A549 (cell line): ENCODE data around the gene ATP8A2. TPM values are rescaled to one million over a fixed set of nuclear protein-coding genes. Genes with fewer than 3 reads are reported as not detected.

Experiments used
- ATAC-seq, 2 experiments: fragments of 200-7000 bp in 1 of 2; fragments of >200 bp in 1 of 2; cut with Nextera tagmentation in 1 of 2; cut with Tn5 transposase in 1 of 2; 3 replicates each; pipeline versions ENCODE4 v1.8.0 to v1.9.1; 2018 to 2020; ENCODE audit warnings: mild to moderate bottlenecking in 1 of 2, moderate library complexity in 1 of 2
- CTCF ChIA-PET: fragments of 300-600 bp; sonication (Branson Sonifier 250); formaldehyde crosslinking; extraction: SDS; loops from one replicate; lab custom pipeline; 2021; ENCODE audit warnings: antibody characterized with exemption, inconsistent platforms; lab: Yijun Ruan, JAX
- POLR2A ChIA-PET: fragments of 350-600 bp; formaldehyde crosslinking; extraction: SDS; loops from one replicate; lab custom pipeline; 2021; ENCODE audit warnings: antibody characterized with exemption, inconsistent platforms; lab: Yijun Ruan, JAX
- DNase-seq, 2 experiments: peaks; one replicate each; pipeline versions ENCODE4 v3.0.0 to v3.0.0-alpha.2; 2011 to 2016; ENCODE audit warnings: low read depth in 1 of 2, low spot score in 1 of 2
- FAIRE-seq: peaks from 2 replicates; lab custom pipeline; 2011; peaks lifted over from hg19 to GRCh38; lab: Jason Lieb, UNC
- H3K27ac ChIP-seq, 2 experiments: fragments of >200 bp; sonication (Bioruptor Twin); formaldehyde crosslinking; 3 replicates each; pipeline ENCODE4 v1.5.1; 2016 to 2017
- H3K4me1 ChIP-seq: fragments of >200 bp; sonication (Bioruptor Twin); formaldehyde crosslinking; 3 replicates; pipeline ENCODE4 v1.6.1; 2016
- H3K4me2 ChIP-seq: fragments of >200 bp; sonication (Bioruptor Twin); formaldehyde crosslinking; 3 replicates; pipeline ENCODE4 v1.6.1; 2016
- H3K4me3 ChIP-seq: fragments of >200 bp; sonication (Bioruptor Twin); formaldehyde crosslinking; 3 replicates; pipeline ENCODE4 v1.5.1; 2016
- H3K9me3 ChIP-seq: fragments of >200 bp; sonication (Bioruptor Twin); formaldehyde crosslinking; 3 replicates; pipeline ENCODE4 v1.6.1; 2016
- CBX2 ChIP-seq: fragments of 200-600 bp; sonication (generic); IDR thresholded peaks from 2 replicates; pipeline ENCODE4 v1.6.1; 2016; ENCODE audit warnings: low read depth, mild to moderate bottlenecking, borderline replicate concordance
- CHD2 ChIP-seq: fragments of 150-350 bp; IDR thresholded peaks from 2 replicates; pipeline ENCODE4 v1.6.1; 2014; ENCODE audit warnings: low read length; ENCODE audit not compliant: partially characterized antibody
- CHD4 ChIP-seq: fragments of 200-600 bp; sonication (generic); IDR thresholded peaks from 2 replicates; pipeline ENCODE4 v1.6.1; 2016; ENCODE audit warnings: antibody characterized with exemption, mild to moderate bottlenecking, borderline replicate concordance
- EHF ChIP-seq: fragments of 250-450 bp; sonication (Bioruptor Pico); IDR thresholded peaks from 2 replicates; pipeline ENCODE4 v1.5.0; 2020; ENCODE audit warnings: mild to moderate bottlenecking
- EP300 ChIP-seq, 2 experiments: fragments of >200 bp; sonication (Bioruptor Twin); formaldehyde crosslinking; IDR thresholded peaks; 2 replicates in 1 of 2; 3 replicates in 1 of 2; pipeline ENCODE4 v1.6.1; 2016 to 2017
- FOSB ChIP-seq: fragments of 250-450 bp; sonication (Bioruptor Pico); IDR thresholded peaks from 2 replicates; pipeline ENCODE4 v1.5.0; 2020; ENCODE audit warnings: mild to moderate bottlenecking, moderate library complexity
- FOSL2 ChIP-seq, 2 experiments: fragments of 450-650 bp in 1 of 2; fragments of >200 bp in 1 of 2; sonication (Bioruptor Twin) in 1 of 2; formaldehyde crosslinking; IDR thresholded peaks; 2 replicates each; pipeline versions ENCODE4 v1.5.0 to v1.6.1; 2016 to 2020; ENCODE audit warnings: mild to moderate bottlenecking in 1 of 2, moderate library complexity in 1 of 2
- GATA3 ChIP-seq: IDR thresholded peaks from 2 replicates; pipeline ENCODE4 v1.6.1; 2012; ENCODE audit warnings: borderline replicate concordance
- HDAC2 ChIP-seq: fragments of 200-600 bp; sonication (generic); IDR thresholded peaks from 2 replicates; pipeline ENCODE4 v1.6.1; 2016
- HOXB5 ChIP-seq: fragments of 250-450 bp; sonication (Bioruptor Pico); IDR thresholded peaks from 2 replicates; pipeline ENCODE4 v1.5.0; 2020; ENCODE audit warnings: mild to moderate bottlenecking, moderate library complexity
- JUN ChIP-seq, 2 experiments: fragments of >200 bp; sonication (Bioruptor Twin); formaldehyde crosslinking; IDR thresholded peaks; 2 replicates in 1 of 2; 3 replicates in 1 of 2; pipeline ENCODE4 v1.6.1; 2016 to 2017
- KDM1A ChIP-seq: fragments of 200-600 bp; sonication (generic); IDR thresholded peaks from 2 replicates; pipeline ENCODE4 v1.6.1; 2016; ENCODE audit warnings: low read depth, mild to moderate bottlenecking
- MYC ChIP-seq: IDR thresholded peaks from 2 replicates; pipeline ENCODE4 v1.6.1; 2012; ENCODE audit warnings: mild to moderate bottlenecking, inconsistent platforms, low read length, improper control_type of control experiment, borderline replicate concordance
- NFE2L2 ChIP-seq: fragments of 150-350 bp; conservative IDR thresholded peaks from 2 replicates; pipeline ENCODE4 v1.6.1; 2014; ENCODE audit warnings: low read length
- NPAS2 ChIP-seq: fragments of 250-450 bp; sonication (Bioruptor Pico); IDR thresholded peaks from 2 replicates; pipeline ENCODE4 v1.8.0; 2022; ENCODE audit warnings: mild to moderate bottlenecking, moderate library complexity, borderline replicate concordance
- NR3C1 ChIP-seq: fragments of >200 bp; sonication (Bioruptor Twin); formaldehyde crosslinking; IDR thresholded peaks from 3 replicates; pipeline ENCODE4 v1.6.1; 2017
- POLR2A ChIP-seq: IDR thresholded peaks from 2 replicates; pipeline ENCODE4 v1.6.1; 2012; ENCODE audit warnings: mild to moderate bottlenecking, low read length
- POLR2AphosphoS2 ChIP-seq: conservative IDR thresholded peaks from 2 replicates; pipeline ENCODE4 v1.6.1; 2012; ENCODE audit warnings: low read length, improper control_type of control experiment, inconsistent platforms
- RARB ChIP-seq: fragments of 250-450 bp; sonication (Bioruptor Pico); IDR thresholded peaks from 2 replicates; pipeline ENCODE4 v1.8.0; 2021; ENCODE audit warnings: mild to moderate bottlenecking, moderate library complexity
- RNF2 ChIP-seq: fragments of 200-600 bp; sonication (generic); IDR thresholded peaks from 2 replicates; pipeline ENCODE4 v1.6.1; 2016; ENCODE audit warnings: low read depth, mild to moderate bottlenecking, antibody characterized with exemption, moderate library complexity, borderline replicate concordance
- SMC3 ChIP-seq: fragments of >200 bp; sonication (Bioruptor Twin); formaldehyde crosslinking; IDR thresholded peaks from 3 replicates; pipeline ENCODE4 v1.6.1; 2018; ENCODE audit warnings: inconsistent platforms
- SREBF2 ChIP-seq: fragments of 450-650 bp; IDR thresholded peaks from 2 replicates; pipeline ENCODE4 v1.6.1; 2014; ENCODE audit warnings: mild to moderate bottlenecking, moderate library complexity
- TP53 ChIP-seq: fragments of 250-450 bp; sonication (Bioruptor Pico); IDR thresholded peaks from 2 replicates; pipeline ENCODE4 v1.5.0; 2021; ENCODE audit warnings: mild to moderate bottlenecking, moderate library complexity
- ZFP36 ChIP-seq: fragments of 450-650 bp; IDR thresholded peaks from 2 replicates; pipeline ENCODE4 v1.6.1; 2014; ENCODE audit warnings: borderline replicate concordance; ENCODE audit not compliant: partially characterized antibody
- ZNF302 ChIP-seq: fragments of 250-450 bp; sonication (Bioruptor Pico); IDR thresholded peaks from 2 replicates; pipeline ENCODE4 v1.9.0; 2021; ENCODE audit warnings: inconsistent platforms, mild to moderate bottlenecking, moderate library complexity
- WGBS: methylation state at CpG from one replicate; pipeline ENCODE4 v1.1.6; 2017; ENCODE audit errors: missing lambda C conversion rate; 5-methylcytosine and 5-hydroxymethylcytosine counted together
- polyA plus RNA-seq, 4 experiments: library from polyadenylated mRNA; depleted of rRNA in 3 of 4; stranded (reverse); fragments of >200 nt; fragmentation: RNase III in 1 of 4; extraction: RNeasy Plus Mini Kit Qiagen cat#74134 plus additional on column Dnase treatment in 1 of 4; gene quantifications; 2 replicates in 3 of 4; 3 replicates in 1 of 4; pipeline ENCODE4 v1.2.3, GENCODE V29; 2011 to 2017
- TF ChIP-seq, protein P1 (sequence below): fragments of 450-650 bp; IDR thresholded peaks from 2 replicates; pipeline ENCODE4 v1.6.1; 2014; ENCODE audit warnings: antibody characterized with exemption
- TF ChIP-seq, protein P2 (sequence below): IDR thresholded peaks from 2 replicates; pipeline ENCODE4 v1.6.1; 2012
- TF ChIP-seq, protein P3 (sequence below): fragments of 250-450 bp; sonication (Bioruptor Pico); IDR thresholded peaks from 2 replicates; pipeline ENCODE4 v1.5.0; 2020; ENCODE audit warnings: low read depth, mild to moderate bottlenecking, moderate library complexity
- TF ChIP-seq, protein P4 (sequence below): IDR thresholded peaks from 2 replicates; pipeline ENCODE4 v1.6.1; 2012
- TF ChIP-seq, protein P5 (sequence below): fragments of >200 bp; sonication (Bioruptor Twin); formaldehyde crosslinking; IDR thresholded peaks from 3 replicates; pipeline ENCODE4 v1.5.1; 2016

Gene ATP8A2
- polyA plus RNA-seq, 2 of the 4 experiments (the other 2 are of a cell fraction) = 0.03 TPM; not detected in 1

DNA sequence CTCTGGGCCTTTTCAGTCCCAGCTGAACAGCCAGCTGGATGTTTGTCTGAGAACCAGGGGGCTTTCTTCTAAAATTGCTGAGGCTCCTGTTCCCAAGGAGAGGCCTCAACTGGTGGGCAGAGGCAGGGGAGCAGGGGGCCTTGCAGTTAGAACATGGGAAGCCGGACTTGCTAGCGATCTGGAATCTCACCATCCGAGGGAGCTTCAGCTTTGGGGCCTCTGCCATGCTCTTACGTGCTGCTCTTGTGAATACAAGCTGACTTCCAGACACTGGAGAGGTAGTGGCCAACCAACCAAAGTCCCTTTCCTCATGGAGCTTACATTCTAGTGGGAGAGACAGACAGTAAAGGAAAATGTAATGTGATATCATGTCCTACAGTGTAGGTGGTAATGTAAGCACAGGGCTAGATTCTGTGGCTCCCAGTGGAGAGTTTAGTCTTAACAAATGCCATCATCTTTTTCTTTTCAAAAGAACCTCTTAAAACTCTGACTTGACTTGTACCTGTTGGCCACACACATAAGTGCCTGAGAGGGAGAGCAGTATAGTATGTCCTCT lies 657.9 kb downstream of the ATP8A2 start:
- Histone ChIP-seq H3K4me1 (no peaks in the 10 kb centered on the region), H3K9me3 (no peaks in the 10 kb centered on the region), H3K27ac (no peak overlapping the region), H3K4me2 (no peak overlapping the region), H3K4me3 (no peak overlapping the region)
- ATAC-seq = no peak
- CTCF ChIA-PET = no interaction called here
- FAIRE-seq = no peak
- POLR2A ChIA-PET = no interaction called here
- no peak for TF ChIP-seq POLR2AphosphoS2
- no peak for TF ChIP-seq FOSL2 (IDR thresholded peaks at IDR 0.05)
- TF ChIP-seq FOSL2 (CRISPR knock-in tag; IDR thresholded peaks at IDR 0.05) = no peak
- no peak for TF ChIP-seq TP53 (CRISPR knock-in tag)
- TF ChIP-seq, protein P1, sequence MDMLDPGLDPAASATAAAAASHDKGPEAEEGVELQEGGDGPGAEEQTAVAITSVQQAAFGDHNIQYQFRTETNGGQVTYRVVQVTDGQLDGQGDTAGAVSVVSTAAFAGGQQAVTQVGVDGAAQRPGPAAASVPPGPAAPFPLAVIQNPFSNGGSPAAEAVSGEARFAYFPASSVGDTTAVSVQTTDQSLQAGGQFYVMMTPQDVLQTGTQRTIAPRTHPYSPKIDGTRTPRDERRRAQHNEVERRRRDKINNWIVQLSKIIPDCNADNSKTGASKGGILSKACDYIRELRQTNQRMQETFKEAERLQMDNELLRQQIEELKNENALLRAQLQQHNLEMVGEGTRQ = no peak
- no peak for TF ChIP-seq HDAC2
- no peak for TF ChIP-seq GATA3
- DNase-seq = no peak
- WGBS = 6% methylated on average over 3 of the region's 4 CpGs

DNA sequence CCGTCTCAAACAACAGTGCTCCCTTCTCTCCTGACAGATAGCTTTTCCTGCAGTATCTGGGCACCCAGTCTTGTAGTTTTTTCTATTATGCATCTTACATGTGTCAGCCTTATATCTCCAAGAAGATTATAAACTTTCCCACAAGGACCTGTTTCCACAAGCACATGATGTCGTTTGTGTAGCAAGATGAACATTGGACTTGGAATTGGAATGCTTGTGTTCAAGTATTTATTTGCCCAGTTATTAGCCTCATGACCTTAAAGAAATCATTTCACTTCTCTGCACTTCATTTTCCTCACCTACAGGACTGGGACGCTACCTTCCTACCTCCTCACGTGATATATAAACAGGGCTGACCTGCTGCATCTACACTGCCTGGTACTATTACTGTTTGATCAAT lies 658.6 kb downstream of the ATP8A2 start:
- H3K4me3 ChIP-seq = no peak overlapping the region
- ChIA-PET CTCF (no interaction called here), POLR2A (no interaction called here)
- no peak overlapping the region for H3K27ac ChIP-seq
- ATAC-seq = no peak
- no peaks in the 10 kb centered on the region for H3K4me1 ChIP-seq
- H3K9me3 ChIP-seq = no peaks in the 10 kb centered on the region
- DNase-seq = no peak
- FAIRE-seq = no peak
- WGBS = 4% methylated on average over 4 of the region's 4 CpGs
- no peak overlapping the region for H3K4me2 ChIP-seq
- no peak for TF ChIP-seq RARB (CRISPR knock-in tag)

DNA sequence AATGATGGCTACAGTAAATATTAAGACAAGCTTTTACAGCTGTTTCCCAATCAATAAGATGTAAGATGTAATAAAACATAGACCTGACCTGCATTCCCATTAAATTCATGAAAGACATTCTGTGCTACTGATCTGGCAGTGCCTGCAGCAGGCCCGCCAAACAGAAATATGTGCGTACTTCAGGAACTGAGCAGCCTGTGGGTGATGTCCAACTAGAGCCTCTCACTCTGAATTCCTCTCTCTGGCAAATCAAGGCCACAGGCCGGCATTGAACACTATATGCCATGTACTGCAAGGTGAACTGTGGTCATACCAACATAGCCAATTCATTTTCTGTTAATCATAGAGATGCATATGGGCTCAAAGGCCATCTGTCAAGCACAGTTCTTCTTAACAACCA lies 662.2 kb downstream of the ATP8A2 start:
- ChIA-PET POLR2A (no interaction called here), CTCF (no interaction called here)
- FAIRE-seq (no peak), DNase-seq (no peak), ATAC-seq (no peak)
- Histone ChIP-seq H3K9me3 (no peaks in the 10 kb centered on the region), H3K27ac (no peak overlapping the region), H3K4me3 (no peak overlapping the region), H3K4me1 (no peaks in the 10 kb centered on the region), H3K4me2 (no peak overlapping the region)
- 33% methylated on average over 3 of the region's 3 CpGs for WGBS
- TF ChIP-seq POLR2AphosphoS2 = no peak
- no peak for TF ChIP-seq CBX2
- no peak for TF ChIP-seq MYC
- TF ChIP-seq ZNF302 = no peak
- TF ChIP-seq NR3C1 = no peak
- no peak for TF ChIP-seq ZFP36
- TF ChIP-seq EP300 (IDR thresholded peaks at IDR 0.05) = no peak
- TF ChIP-seq NFE2L2 = no peak
- TF ChIP-seq HOXB5 = no peak
- TF ChIP-seq RARB (CRISPR knock-in tag) = no peak
- TF ChIP-seq, all 56 proteins: peak for 0

DNA sequence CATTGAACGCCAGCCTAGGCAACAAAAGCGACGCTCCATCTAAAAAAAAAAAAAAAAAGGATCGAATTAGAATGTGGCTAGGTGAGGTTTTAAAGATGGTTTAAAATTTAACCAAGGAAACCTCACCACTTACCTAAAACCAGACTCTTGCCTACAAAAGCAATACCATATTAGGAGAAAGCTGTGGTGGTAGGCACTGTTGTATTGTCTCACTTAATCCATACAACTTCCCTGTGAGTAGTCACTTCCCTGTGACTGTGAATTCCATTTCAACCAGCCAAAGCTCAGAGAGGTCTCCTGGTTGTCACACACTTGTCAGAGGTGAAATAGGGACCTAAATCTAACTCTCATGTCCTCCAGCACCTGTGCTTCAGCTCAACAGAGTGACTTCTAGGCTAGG lies 664.6 kb downstream of the ATP8A2 start:
- no peak for TF ChIP-seq KDM1A
- no peak for TF ChIP-seq EHF (CRISPR knock-in tag)
- TF ChIP-seq POLR2A = no peak
- TF ChIP-seq, protein P2, sequence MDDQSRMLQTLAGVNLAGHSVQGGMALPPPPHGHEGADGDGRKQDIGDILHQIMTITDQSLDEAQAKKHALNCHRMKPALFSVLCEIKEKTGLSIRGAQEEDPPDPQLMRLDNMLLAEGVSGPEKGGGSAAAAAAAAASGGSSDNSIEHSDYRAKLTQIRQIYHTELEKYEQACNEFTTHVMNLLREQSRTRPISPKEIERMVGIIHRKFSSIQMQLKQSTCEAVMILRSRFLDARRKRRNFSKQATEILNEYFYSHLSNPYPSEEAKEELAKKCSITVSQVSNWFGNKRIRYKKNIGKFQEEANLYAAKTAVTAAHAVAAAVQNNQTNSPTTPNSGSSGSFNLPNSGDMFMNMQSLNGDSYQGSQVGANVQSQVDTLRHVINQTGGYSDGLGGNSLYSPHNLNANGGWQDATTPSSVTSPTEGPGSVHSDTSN = no peak
- TF ChIP-seq FOSB (CRISPR knock-in tag) = no peak
- TF ChIP-seq FOSL2 (IDR thresholded peaks at IDR 0.05) = no peak
- TF ChIP-seq FOSL2 (CRISPR knock-in tag; IDR thresholded peaks at IDR 0.05) = no peak
- TF ChIP-seq, protein P3, sequence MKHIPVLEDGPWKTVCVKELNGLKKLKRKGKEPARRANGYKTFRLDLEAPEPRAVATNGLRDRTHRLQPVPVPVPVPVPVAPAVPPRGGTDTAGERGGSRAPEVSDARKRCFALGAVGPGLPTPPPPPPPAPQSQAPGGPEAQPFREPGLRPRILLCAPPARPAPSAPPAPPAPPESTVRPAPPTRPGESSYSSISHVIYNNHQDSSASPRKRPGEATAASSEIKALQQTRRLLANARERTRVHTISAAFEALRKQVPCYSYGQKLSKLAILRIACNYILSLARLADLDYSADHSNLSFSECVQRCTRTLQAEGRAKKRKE = no peak
- TF ChIP-seq, protein P4, sequence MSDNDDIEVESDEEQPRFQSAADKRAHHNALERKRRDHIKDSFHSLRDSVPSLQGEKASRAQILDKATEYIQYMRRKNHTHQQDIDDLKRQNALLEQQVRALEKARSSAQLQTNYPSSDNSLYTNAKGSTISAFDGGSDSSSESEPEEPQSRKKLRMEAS = no peak
- no peak for TF ChIP-seq CHD4
- TF ChIP-seq CHD2 = no peak
- no peak for TF ChIP-seq SREBF2
- no peak for TF ChIP-seq NPAS2
- no peak for TF ChIP-seq JUN (IDR thresholded peaks at IDR 0.05)
- TF ChIP-seq RNF2 = no peak
- no peak for TF ChIP-seq SMC3
- TF ChIP-seq, protein P5, sequence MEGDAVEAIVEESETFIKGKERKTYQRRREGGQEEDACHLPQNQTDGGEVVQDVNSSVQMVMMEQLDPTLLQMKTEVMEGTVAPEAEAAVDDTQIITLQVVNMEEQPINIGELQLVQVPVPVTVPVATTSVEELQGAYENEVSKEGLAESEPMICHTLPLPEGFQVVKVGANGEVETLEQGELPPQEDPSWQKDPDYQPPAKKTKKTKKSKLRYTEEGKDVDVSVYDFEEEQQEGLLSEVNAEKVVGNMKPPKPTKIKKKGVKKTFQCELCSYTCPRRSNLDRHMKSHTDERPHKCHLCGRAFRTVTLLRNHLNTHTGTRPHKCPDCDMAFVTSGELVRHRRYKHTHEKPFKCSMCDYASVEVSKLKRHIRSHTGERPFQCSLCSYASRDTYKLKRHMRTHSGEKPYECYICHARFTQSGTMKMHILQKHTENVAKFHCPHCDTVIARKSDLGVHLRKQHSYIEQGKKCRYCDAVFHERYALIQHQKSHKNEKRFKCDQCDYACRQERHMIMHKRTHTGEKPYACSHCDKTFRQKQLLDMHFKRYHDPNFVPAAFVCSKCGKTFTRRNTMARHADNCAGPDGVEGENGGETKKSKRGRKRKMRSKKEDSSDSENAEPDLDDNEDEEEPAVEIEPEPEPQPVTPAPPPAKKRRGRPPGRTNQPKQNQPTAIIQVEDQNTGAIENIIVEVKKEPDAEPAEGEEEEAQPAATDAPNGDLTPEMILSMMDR = no peak
- WGBS = 4% methylated on average over 4 of the region's 4 CpGs
- CTCF ChIA-PET = no interaction called here
- Histone ChIP-seq H3K4me1 (no peaks in the 10 kb centered on the region), H3K4me2 (no peak overlapping the region), H3K4me3 (no peak overlapping the region), H3K27ac (no peak overlapping the region), H3K9me3 (no peaks in the 10 kb centered on the region)
- DNase-seq = no peak
- ATAC-seq = no peak
- no peak for FAIRE-seq
- POLR2A ChIA-PET = no interaction called here
